Stimulated activated naive CD4-positive, alpha-beta T cell treated with Interleukin-2 at 50 U/mL for 16 hours (primary cell): ENCODE results near the gene TMEM119.

Experiments used
- DNase-seq: peaks from one replicate; lab custom pipeline; 2025; lab: John Stamatoyannopoulos, UW

TMEM119 gene, protein sequence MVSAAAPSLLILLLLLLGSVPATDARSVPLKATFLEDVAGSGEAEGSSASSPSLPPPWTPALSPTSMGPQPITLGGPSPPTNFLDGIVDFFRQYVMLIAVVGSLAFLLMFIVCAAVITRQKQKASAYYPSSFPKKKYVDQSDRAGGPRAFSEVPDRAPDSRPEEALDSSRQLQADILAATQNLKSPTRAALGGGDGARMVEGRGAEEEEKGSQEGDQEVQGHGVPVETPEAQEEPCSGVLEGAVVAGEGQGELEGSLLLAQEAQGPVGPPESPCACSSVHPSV

GRCh38 chr12:108597559-108598471, at the start of gene TMEM119:
TSS of gene TMEM119 (minus strand) at chr12:108598084. CDS start at chr12:108592383, 5,701 bp downstream.
- no peak for DNase-seq

- no peak for DNase-seq
Measured at GRCh38 chr12:108646600-108647579, 49.0 kb upstream of the TMEM119 start.

DNA sequence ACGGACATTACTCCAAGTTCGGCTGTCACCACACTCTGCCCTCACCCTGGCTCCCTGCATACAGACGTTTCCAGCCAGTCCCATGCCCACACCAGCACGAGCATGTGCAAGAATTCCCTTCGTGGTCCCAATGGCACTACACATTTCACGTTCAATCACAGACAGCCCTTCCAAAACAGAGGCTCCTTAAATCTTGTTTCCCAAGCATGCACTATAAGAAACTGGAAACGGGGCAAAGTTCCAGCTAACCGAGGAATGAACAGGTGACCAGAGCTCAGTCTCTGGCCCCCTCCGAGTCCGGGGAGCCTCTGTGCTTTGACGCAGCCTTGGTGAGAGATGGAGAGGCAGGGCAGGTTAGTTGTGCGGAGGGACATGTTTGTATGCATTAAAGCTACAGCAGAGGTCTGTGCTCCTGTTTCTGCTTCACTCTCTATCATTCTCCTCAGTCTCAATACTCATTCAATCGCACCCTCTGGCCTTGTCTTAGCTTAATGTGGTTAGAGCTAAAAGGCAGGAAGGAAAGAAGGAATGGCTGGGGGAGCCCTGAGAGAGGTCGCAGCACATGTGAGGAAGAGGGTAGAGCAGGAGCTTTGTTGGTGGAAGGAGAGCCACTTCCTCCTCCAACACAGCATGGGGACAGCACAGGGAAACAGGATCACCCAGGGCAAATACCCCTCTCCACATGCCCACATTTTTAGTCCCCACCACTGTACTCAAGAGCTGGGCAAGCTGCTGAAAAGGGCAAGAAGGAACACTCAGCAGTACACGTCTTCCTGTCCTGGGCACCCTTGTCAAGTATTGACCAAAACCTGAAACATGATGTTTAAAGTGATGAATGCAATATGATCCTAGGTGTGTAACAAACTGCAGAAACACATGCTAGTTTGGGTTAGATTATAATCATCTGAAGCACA, 48.1 kb upstream of the TMEM119 start:
- DNase-seq = no peak

- DNase-seq = no peak
Measured at GRCh38 chr12:108644811-108645120, 46.9 kb upstream of the TMEM119 start.

DNA sequence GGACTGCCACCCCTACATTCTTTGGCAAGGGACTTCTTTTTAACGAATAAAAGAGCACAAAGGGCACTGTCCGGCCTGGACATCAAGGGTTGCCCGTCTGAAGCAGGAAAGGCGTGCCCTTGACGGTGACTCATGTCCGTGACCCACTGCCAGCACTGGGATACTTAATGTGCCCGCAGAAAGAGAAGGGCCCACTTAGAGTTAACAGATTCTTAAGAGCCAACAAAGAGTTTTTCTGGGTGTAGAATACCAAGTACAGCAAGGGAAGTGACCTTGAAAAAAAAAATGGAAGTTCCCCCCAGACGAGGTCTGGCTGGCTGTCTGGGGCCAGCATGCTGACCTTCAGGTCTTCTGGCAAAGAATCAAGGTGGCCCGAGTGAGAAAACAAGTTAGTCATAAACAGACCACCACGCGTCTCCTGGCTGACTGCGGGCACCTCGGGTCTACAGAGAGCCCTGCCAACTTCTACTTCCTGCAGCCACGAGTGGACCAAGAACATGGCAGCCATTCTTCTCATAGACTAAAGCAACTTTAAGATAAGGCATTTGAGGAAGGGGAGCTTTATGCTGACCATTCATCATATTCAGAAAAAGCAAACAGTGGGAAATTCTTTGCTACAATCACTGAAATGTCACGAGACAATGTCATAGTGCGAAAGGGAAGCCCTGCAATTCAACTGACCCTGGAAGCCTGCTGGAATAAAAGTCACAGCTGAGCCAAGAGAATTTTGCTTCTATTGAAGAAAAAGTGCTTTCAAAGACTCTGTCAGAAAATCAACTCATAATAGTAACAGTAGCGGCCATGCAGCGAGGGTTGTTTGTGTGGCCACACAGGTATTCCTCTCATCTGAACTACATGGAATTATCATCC, 46.3 kb upstream of the TMEM119 start:
- DNase-seq = no peak

- DNase-seq = no peak
Measured at GRCh38 chr12:108642899-108643654, 45.2 kb upstream of the TMEM119 start.

DNA sequence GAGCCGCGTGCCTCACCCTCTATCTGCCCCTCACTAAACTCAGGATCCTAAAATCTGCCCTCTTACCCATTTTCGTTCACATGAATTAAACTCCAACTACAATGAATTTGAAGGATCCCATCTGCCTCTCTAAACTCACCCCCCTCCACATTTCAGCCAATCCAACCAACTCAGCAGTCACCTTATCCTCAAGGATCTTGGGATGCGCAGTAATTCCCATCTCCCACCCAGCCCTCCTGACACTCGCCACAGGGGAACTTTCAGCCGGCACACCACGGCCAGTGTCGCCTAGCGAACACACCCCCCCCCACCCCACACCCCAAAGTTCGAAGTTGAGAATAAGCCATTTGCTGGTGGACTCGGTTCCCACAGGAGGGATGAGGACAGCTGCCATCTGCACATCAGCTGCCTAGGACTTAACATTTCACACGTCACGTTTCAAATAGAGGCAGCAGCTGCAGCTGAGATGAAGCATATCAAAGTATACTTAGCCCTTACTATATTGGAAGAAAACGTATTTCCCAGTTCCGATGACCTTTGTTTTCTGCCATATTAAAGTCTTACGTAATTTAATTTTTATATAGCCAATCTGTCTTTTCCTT, 44.5 kb upstream of the TMEM119 start:
- DNase-seq = no peak

DNA sequence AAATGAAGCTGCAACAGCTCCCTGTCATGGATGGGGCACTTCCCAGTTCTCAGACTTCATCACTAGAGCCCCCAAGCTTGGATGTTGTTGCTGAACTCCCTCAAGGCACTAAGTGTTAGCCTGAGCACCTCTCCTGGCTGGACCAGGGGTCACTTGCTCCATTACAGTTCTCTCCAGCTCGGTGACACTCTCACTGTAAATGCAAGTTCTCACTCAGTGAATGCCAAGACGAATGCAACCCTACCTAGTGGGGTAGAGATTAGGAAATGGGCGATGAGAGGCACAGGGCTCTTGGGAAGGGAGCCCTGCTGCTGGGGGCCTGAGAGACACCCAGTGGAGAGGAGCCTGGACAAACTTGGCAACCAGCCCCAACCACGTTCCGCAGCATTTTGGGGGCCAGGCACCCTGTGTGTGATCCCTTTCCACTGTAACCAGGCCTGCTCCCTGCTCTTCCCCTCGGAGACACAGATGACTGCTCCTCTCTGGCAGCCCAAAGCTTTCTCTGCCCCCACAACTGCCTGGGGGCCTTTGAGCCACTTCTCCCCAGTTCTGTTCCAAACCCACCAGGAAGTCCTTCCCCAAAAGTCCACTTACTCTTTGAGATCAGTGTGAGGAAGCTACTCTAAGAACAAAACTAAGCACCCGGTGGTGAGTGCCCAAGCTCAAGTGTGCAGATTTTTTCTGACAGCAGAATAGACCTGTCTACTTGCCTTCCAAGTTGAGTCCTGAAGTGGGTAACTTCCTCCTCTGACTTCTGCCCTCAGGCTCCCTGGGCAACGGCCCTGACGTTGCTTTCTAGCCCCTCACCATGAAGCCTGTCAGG, 43.8 kb upstream of the TMEM119 start:
- no peak for DNase-seq

- DNase-seq = no peak
Measured at GRCh38 chr12:108640802-108641445, 43.0 kb upstream of the TMEM119 start.

DNA sequence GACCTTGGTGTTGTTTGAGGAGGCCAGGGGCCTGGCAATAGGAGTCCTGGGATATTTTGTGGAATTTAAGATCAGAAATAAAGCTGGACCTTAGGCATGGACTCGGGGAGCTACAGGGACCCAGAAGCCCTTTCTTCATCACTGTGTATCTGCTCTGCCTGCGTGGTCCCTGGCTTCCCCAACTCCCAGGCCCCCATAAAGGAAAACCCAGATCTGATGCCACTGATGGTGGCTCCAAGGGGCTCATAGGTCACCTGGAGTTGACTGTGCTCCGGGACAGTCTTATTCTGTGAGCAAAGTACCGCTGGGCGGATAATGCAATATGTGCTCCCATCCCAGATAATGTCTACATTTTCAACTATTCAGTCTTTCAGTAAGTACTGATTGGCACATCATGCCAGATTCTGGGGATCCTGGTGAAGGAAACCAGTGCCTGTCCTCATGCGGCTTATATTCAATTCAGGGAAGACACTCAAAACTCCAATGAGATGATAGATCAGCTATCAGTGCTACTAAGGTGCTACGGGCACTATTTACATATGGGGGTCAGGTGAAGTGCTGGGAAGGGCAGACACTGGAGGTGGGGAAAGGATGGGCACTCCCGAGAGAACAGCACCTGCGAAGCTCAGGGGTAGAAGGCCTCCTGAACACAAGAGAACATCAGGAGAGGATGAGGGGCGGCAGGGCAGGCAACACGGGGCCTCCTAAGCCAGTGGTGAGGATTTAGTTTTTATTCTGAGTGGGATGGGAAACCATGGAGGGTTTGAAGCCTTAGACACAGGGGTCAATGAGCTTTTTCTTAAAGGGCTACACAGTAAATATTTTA, 41.3 kb upstream of the TMEM119 start:
- DNase-seq = no peak

DNA sequence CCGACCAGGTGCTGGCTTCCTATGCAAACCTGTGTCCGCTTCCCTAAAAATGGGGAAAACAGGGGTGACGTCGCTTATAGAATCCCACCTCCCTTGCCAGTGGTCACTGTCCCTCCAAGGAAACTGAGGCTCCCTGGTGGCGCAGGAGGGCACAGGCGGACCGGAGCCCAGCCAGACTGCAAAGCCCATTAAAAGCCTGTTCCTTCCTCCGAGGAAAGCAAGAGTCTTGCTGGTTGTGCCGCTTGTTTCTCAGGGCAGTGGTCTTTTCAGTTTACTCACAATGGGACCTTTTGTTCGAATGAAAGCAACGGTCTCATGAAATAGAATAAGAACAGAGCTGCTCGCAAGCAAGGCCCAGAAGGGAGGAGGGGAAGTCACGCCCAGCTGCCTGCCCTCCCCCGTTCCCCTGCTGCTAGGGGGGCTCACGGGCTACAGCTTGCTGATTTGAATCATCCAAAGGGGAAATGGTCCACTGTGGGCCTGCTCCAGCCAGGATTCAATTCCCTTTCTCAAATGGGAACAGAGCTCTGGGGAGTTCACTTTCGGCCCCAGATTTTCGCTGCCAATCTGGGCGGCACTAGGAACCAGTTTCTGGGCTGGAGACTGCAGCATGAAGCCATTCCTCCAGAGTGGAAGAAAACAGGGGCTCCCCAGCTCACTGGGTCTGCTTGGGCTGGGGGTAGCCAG, 40.4 kb upstream of the TMEM119 start:
- no peak for DNase-seq

- DNase-seq = no peak
Measured at GRCh38 chr12:108637222-108637971, 39.5 kb upstream of the TMEM119 start.

- no peak for DNase-seq
Measured at GRCh38 chr12:108635997-108636808, 38.3 kb upstream of the TMEM119 start.

GRCh38 chr12:108635201-108635996, 37.5 kb upstream of the TMEM119 start:
- DNase-seq = peak; percentile 38
